Glutamatergic neuron (in vitro differentiated cells): ENCODE measurements around the gene KDM5A. TPM values are rescaled to one million over a fixed set of nuclear protein-coding genes. Genes with fewer than 3 reads are reported as not detected.
"Not testable (repeated sequence)": the region's sequence is repeated elsewhere in the genome, so short reads cannot be mapped to it uniquely, and the experiment has no call there.

Experiments used
- DNase-seq: peaks from one replicate; pipeline ENCODE4 v3.0.0; 2022
- H3K27ac Mint-ChIP-seq: one replicate; pipeline ENCODE4 v1.8.0; 2020; ENCODE audit warnings: mild to moderate bottlenecking, mixed read lengths, inconsistent platforms; ENCODE audit not compliant: unreplicated experiment
- H3K27me3 Mint-ChIP-seq: one replicate; pipeline ENCODE4 v1.8.0; 2020; ENCODE audit warnings: mild to moderate bottlenecking, moderate library complexity, mixed read lengths, inconsistent platforms; ENCODE audit not compliant: unreplicated experiment
- H3K36me3 Mint-ChIP-seq: one replicate; pipeline ENCODE4 v1.8.0; 2020; ENCODE audit warnings: mild to moderate bottlenecking, mixed read lengths, inconsistent platforms; ENCODE audit not compliant: unreplicated experiment
- H3K4me1 Mint-ChIP-seq: one replicate; pipeline ENCODE4 v1.8.0; 2020; ENCODE audit warnings: mild to moderate bottlenecking, low read depth, mixed read lengths, inconsistent platforms; ENCODE audit not compliant: unreplicated experiment
- H3K4me3 Mint-ChIP-seq: one replicate; pipeline ENCODE4 v1.8.0; 2020; ENCODE audit warnings: mild to moderate bottlenecking, mixed read lengths, inconsistent platforms; ENCODE audit not compliant: unreplicated experiment
- H3K9me3 Mint-ChIP-seq: one replicate; pipeline ENCODE4 v1.8.0; 2020; ENCODE audit warnings: mild to moderate bottlenecking, moderate library complexity, mixed read lengths, inconsistent platforms; ENCODE audit not compliant: unreplicated experiment
- CTCF ChIP-seq: fragments of 200-600 bp; sonication (generic); IDR thresholded peaks from one replicate; pipeline ENCODE4 v1.5.0; 2021; ENCODE audit not compliant: partially characterized antibody, unreplicated experiment
- total RNA-seq: library from RNA; stranded (reverse); fragmentation: NEBNext Ultra II Directional; extraction: Animal tissue kit (Norgen Biotek cat#: 25700); gene quantifications from one replicate; pipeline ENCODE4 v1.2.1, GENCODE V29; 2021; ENCODE audit not compliant: unreplicated experiment

The KDM5A gene
- total RNA-seq, 1 donor from 2014 or later: 86.4 TPM

- Mint-ChIP-seq H3K9me3 (peaks cover 2% of the 10 kb centered on the region), H3K4me1 (no peaks in the 10 kb centered on the region), H3K36me3 (peaks cover 5% of the 10 kb centered on the region), H3K27ac (no peak overlapping the region), H3K27me3 (peaks cover 7% of the 10 kb centered on the region), H3K4me3 (no peak overlapping the region)
- DNase-seq: no peak
- no peak for TF ChIP-seq CTCF
Measured at GRCh38 chr12:318759-319515, 70.2 kb downstream of the KDM5A start.

- DNase-seq: no peak
- H3K9me3 Mint-ChIP-seq: no peaks in the 10 kb centered on the region
- H3K27ac Mint-ChIP-seq: no peak overlapping the region
- H3K4me1 Mint-ChIP-seq: no peaks in the 10 kb centered on the region
- no peaks in the 10 kb centered on the region for H3K27me3 Mint-ChIP-seq
- H3K36me3 Mint-ChIP-seq: no peaks in the 10 kb centered on the region
- H3K4me3 Mint-ChIP-seq: no peak overlapping the region
- no peak for TF ChIP-seq CTCF
Measured at GRCh38 chr12:308511-308910, 80.6 kb downstream of the KDM5A start.

- no peak overlapping the region for H3K4me3 Mint-ChIP-seq
- H3K27ac Mint-ChIP-seq: no peak overlapping the region
- TF ChIP-seq CTCF: no peak
- no peaks in the 10 kb centered on the region for H3K4me1 Mint-ChIP-seq
- peaks cover 9% of the 10 kb centered on the region for H3K36me3 Mint-ChIP-seq
- DNase-seq: no peak
- H3K27me3 Mint-ChIP-seq: no peaks in the 10 kb centered on the region
- H3K9me3 Mint-ChIP-seq: no peaks in the 10 kb centered on the region
Measured at GRCh38 chr12:307406-307805, 81.7 kb downstream of the KDM5A start.

GRCh38 chr12:304805-305204, 84.3 kb downstream of the KDM5A start:
- DNase-seq: no peak
- no peaks in the 10 kb centered on the region for H3K4me1 Mint-ChIP-seq
- peaks cover 3% of the 10 kb centered on the region for H3K27me3 Mint-ChIP-seq
- H3K4me3 Mint-ChIP-seq: no peak overlapping the region
- peaks cover 29% of the 10 kb centered on the region for H3K36me3 Mint-ChIP-seq
- TF ChIP-seq CTCF: no peak
- no peak overlapping the region for H3K27ac Mint-ChIP-seq
- H3K9me3 Mint-ChIP-seq: peaks cover 2% of the 10 kb centered on the region

GRCh38 chr12:302766-303165, 86.4 kb downstream of the KDM5A start:
- peaks cover 43% of the 10 kb centered on the region for H3K36me3 Mint-ChIP-seq
- H3K27me3 Mint-ChIP-seq, H3K9me3 Mint-ChIP-seq, H3K27ac Mint-ChIP-seq, H3K4me1 Mint-ChIP-seq, DNase-seq, H3K4me3 Mint-ChIP-seq: not testable (repeated sequence)

- DNase-seq, H3K27me3 Mint-ChIP-seq, H3K27ac Mint-ChIP-seq, H3K4me3 Mint-ChIP-seq, H3K9me3 Mint-ChIP-seq, H3K4me1 Mint-ChIP-seq: not testable (repeated sequence)
- H3K36me3 Mint-ChIP-seq: peaks cover 43% of the 10 kb centered on the region
Measured at GRCh38 chr12:300166-300565, 89.0 kb downstream of the KDM5A start.

- H3K36me3 Mint-ChIP-seq: peaks cover 43% of the 10 kb centered on the region
Measured at GRCh38 chr12:299511-299910, 89.6 kb downstream of the KDM5A start.

GRCh38 chr12:298059-298458, 91.1 kb downstream of the KDM5A start:
- H3K27me3 Mint-ChIP-seq, DNase-seq, H3K4me1 Mint-ChIP-seq, H3K27ac Mint-ChIP-seq, H3K4me3 Mint-ChIP-seq, H3K9me3 Mint-ChIP-seq: not testable (repeated sequence)
- peaks cover 41% of the 10 kb centered on the region for H3K36me3 Mint-ChIP-seq

More at GRCh38 chr12:299511-299910, 89.6 kb downstream of the KDM5A start:
- not testable (repeated sequence) for H3K27ac Mint-ChIP-seq, H3K4me1 Mint-ChIP-seq, H3K9me3 Mint-ChIP-seq, H3K4me3 Mint-ChIP-seq, DNase-seq, H3K27me3 Mint-ChIP-seq
